HepG2 (cell line): ENCODE results near the gene QKI. TPM values are rescaled to one million over a fixed set of nuclear protein-coding genes. Genes with fewer than 3 reads are reported as not detected.

ENCODE experiments used
- ATAC-seq: fragments of 200-7000 bp; cut with Tn5 transposase; 3 replicates; pipeline ENCODE4 v1.9.1; 2020; ENCODE audit warnings: mild to moderate bottlenecking, moderate library complexity
- BruUV-seq: library from RNA; stranded (reverse); fragments of 400-500 nt; replicated peaks from 2 replicates; lab custom pipeline; 2021; lab: Mats Ljungman, UMichigan
- CTCF ChIA-PET: fragments of 300-600 bp; formaldehyde crosslinking; extraction: SDS; loops from one replicate; lab custom pipeline; 2021; ENCODE audit warnings: low total read pairs, inconsistent platforms, low intra/inter-chr PET ratio; lab: Yijun Ruan, JAX
- POLR2A ChIA-PET: fragments of 350-600 bp; sonication (Branson Sonifier 250); formaldehyde crosslinking; loops from one replicate; lab custom pipeline; 2020; ENCODE audit warnings: antibody characterized with exemption, inconsistent platforms; lab: Yijun Ruan, JAX
- DNase-seq: peaks from one replicate; pipeline ENCODE4 v3.0.0-alpha.2; 2015; ENCODE audit warnings: low spot score
- FAIRE-seq: peaks from 3 replicates; lab custom pipeline; 2011; peaks lifted over from hg19 to GRCh38; lab: Jason Lieb, UNC
- H2AFZ ChIP-seq: one replicate; pipeline ENCODE4 v1.6.1; 2011; ENCODE audit warnings: low read length, inconsistent platforms
- H3K27ac ChIP-seq: fragments of 300-600 bp; 3 replicates; pipeline ENCODE4 v1.8.0; 2011; ENCODE audit warnings: mixed run types, mild to moderate bottlenecking, mixed read lengths, low read length, inconsistent platforms; ENCODE audit not compliant: insufficient read depth; ENCODE audit errors: extremely low read length
- H3K27me3 ChIP-seq, 2 experiments: fragments of 200-600 bp in 1 of 2; 2 replicates in 1 of 2; 3 replicates in 1 of 2; pipeline versions ENCODE4 v1.6.0 to v1.8.0; 2011; ENCODE audit warnings: low read length in 2 of 2, mild to moderate bottlenecking in 2 of 2, moderate library complexity in 2 of 2, inconsistent platforms in 1 of 2; ENCODE audit not compliant: insufficient read depth in 2 of 2, control insufficient read depth in 1 of 2
- H3K36me3 ChIP-seq, 2 experiments: fragments of 200-600 bp in 1 of 2; replicated peaks in 1 of 2; 2 replicates in 1 of 2; 3 replicates in 1 of 2; pipeline versions ENCODE4 v1.5.1 to v1.8.0; 2011; ENCODE audit warnings: low read length in 2 of 2, inconsistent platforms in 1 of 2; ENCODE audit not compliant: insufficient read depth in 2 of 2, control insufficient read depth in 1 of 2
- H3K4me1 ChIP-seq: 2 replicates; pipeline ENCODE4 v1.5.1; 2012; ENCODE audit warnings: low read length, inconsistent platforms; ENCODE audit not compliant: insufficient read depth
- H3K4me2 ChIP-seq: 2 replicates; pipeline ENCODE4 v1.6.0; 2011; ENCODE audit warnings: low read depth, low read length, inconsistent platforms
- H3K4me3 ChIP-seq, 3 experiments: fragments of 200-600 bp in 1 of 3; sonication (generic), shearing (Covaris generic) in 1 of 3; replicated peaks in 1 of 3; 2 replicates each; pipeline ENCODE4 v1.5.1; 2011 to 2016; ENCODE audit warnings: low read length in 3 of 3, inconsistent platforms in 2 of 3, low read depth in 2 of 3, mild to moderate bottlenecking in 2 of 3, control low read depth in 1 of 3, mixed read lengths in 1 of 3; ENCODE audit not compliant: insufficient read depth in 1 of 3
- H3K79me2 ChIP-seq: one replicate; pipeline ENCODE4 v1.6.1; 2011; ENCODE audit warnings: low read length, inconsistent platforms; ENCODE audit not compliant: insufficient read depth
- H3K9ac ChIP-seq: 2 replicates; pipeline ENCODE4 v1.6.0; 2011; ENCODE audit warnings: mild to moderate bottlenecking, low read depth, low read length, inconsistent platforms; ENCODE audit not compliant: insufficient read depth
- H3K9me3 ChIP-seq: 2 replicates; pipeline ENCODE4 v1.5.1; 2012; ENCODE audit warnings: mild to moderate bottlenecking, low read length
- H4K20me1 ChIP-seq: 2 replicates; pipeline ENCODE4 v1.6.0; 2011; ENCODE audit warnings: inconsistent platforms, mild to moderate bottlenecking, low read length, moderate library complexity; ENCODE audit not compliant: insufficient read depth
- KLF13 ChIP-seq: sonication (generic); formaldehyde crosslinking; IDR thresholded peaks from 2 replicates; pipeline ENCODE4 v1.4.0; 2020; ENCODE audit warnings: mild to moderate bottlenecking, missing genetic modification reagents
- LCORL ChIP-seq, 2 experiments: fragments of 450-650 bp in 1 of 2; sonication (generic) in 1 of 2; formaldehyde crosslinking in 1 of 2; IDR thresholded peaks; 2 replicates each; pipeline versions ENCODE4 v1.5.0 to v1.6.1; 2017 to 2020; ENCODE audit warnings: antibody characterized with exemption in 1 of 2, missing genetic modification reagents in 1 of 2
- RFXAP ChIP-seq: sonication (generic); formaldehyde crosslinking; IDR thresholded peaks from 2 replicates; pipeline ENCODE4 v1.4.0; 2020; ENCODE audit warnings: missing genetic modification reagents, borderline replicate concordance
- SMARCC2 ChIP-seq: fragments of 450-650 bp; IDR thresholded peaks from 2 replicates; pipeline ENCODE4 v1.6.1; 2017; ENCODE audit warnings: antibody characterized with exemption, mild to moderate bottlenecking
- SPEN ChIP-seq: sonication (generic); formaldehyde crosslinking; IDR thresholded peaks from 2 replicates; pipeline ENCODE4 v1.5.1; 2020; ENCODE audit warnings: low read depth, mild to moderate bottlenecking, missing genetic modification reagents
- ZNF570 ChIP-seq: sonication (generic); formaldehyde crosslinking; IDR thresholded peaks from 2 replicates; pipeline ENCODE4 v1.4.0; 2020; ENCODE audit warnings: mild to moderate bottlenecking, missing genetic modification reagents, borderline replicate concordance
- ZNF678 ChIP-seq: sonication (generic); formaldehyde crosslinking; IDR thresholded peaks from 2 replicates; pipeline ENCODE4 v1.4.0; 2020; ENCODE audit warnings: mild to moderate bottlenecking, missing genetic modification reagents
- WGBS: methylation state at CpG from one replicate; pipeline ENCODE4 v1.1.6; 2017; ENCODE audit warnings: low lambda C conversion rate; 5-methylcytosine and 5-hydroxymethylcytosine counted together
- in situ Hi-C: cut with HindIII; loops from 2 replicates; pipeline ENCODE4 v1.10.0; 2017; ENCODE audit warnings: low pct_unique_long_range_greater_than_20kb; ENCODE audit not compliant: extremely low pct_ligation_motif_present
- intact Hi-C: fragments of 100-400 bp; cut with micrococcal nuclease; formaldehyde crosslinking; loops from one replicate; pipeline ENCODE4 v1.10.0; 2022; ENCODE audit not compliant: unreplicated experiment
- polyA plus RNA-seq, 8 experiments: library from polyadenylated mRNA; depleted of rRNA in 3 of 8; stranded (reverse) in 7 of 8; unstranded in 1 of 8; fragments of >200 nt; fragmentation: Illumina TruSeq in 4 of 8; extraction: Trizol in 4 of 8; gene quantifications; 2 replicates each; pipeline versions ENCODE4 v1.2.1 to v1.2.3, GENCODE V29; 2011 to 2016; ENCODE audit warnings: low read depth in 4 of 8, missing spikeins in 1 of 8, mixed read lengths in 1 of 8; ENCODE audit not compliant: insufficient read depth in 1 of 8
- total RNA-seq, 5 experiments: library from RNA; depleted of rRNA; stranded (reverse); fragments of >200 nt; fragmentation: Illumina TruSeq; extraction: Trizol; gene quantifications; 2 replicates each; pipeline ENCODE4 v1.2.3, GENCODE V29; 2016; ENCODE audit warnings: low read depth in 1 of 5
- TF ChIP-seq, protein P1 (sequence below), 2 experiments: sonication (generic) in 1 of 2; formaldehyde crosslinking in 1 of 2; IDR thresholded peaks; 2 replicates each; pipeline versions ENCODE4 v1.5.1 to v1.6.1; 2011 to 2020; ENCODE audit warnings: borderline replicate concordance in 1 of 2, low read depth in 1 of 2, low read length in 1 of 2, mild to moderate bottlenecking in 1 of 2, missing genetic modification reagents in 1 of 2, moderate library complexity in 1 of 2

Gene QKI
- total and polyA plus RNA-seq, 2 of the 13 experiments (the other 11 are each of a cell fraction or from before 2014, with no cell fraction given) = 136 to 137 TPM

DNA sequence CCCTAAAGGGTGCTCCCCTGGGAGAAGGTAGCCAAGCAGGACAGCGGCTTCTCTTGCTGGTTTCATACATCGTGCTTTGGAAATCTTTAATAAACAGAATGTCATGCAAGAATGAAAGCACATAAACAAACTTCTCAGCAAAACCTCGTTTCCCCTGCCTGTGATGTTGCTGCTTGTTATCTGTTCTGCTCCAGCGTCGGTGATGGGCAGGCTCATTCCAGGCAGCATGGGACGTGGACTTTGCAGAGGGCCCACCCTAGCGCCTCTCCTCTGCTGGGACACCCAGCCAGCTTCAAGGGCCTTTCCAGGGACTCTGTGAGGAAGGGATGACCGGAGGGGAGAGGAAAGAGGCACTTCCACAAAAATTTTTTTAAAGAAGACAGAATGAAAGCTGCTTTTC, 197.7 kb downstream of the QKI start:
- 20% methylated on average over 8 of the region's 8 CpGs for WGBS
- no peak overlapping the region for H3K27ac ChIP-seq
- intact Hi-C loops = no loop called here
- H3K4me3 ChIP-seq = no peak overlapping the region
- FAIRE-seq (no peak), DNase-seq (no peak), ATAC-seq (peak; percentile 36; the same call in 2 of the 3 replicates)
- H3K9me3 ChIP-seq = no peaks in the 10 kb centered on the region
- ChIA-PET POLR2A (no interaction called here), CTCF (no interaction called here)
- H4K20me1 ChIP-seq = no peaks in the 10 kb centered on the region
- no peak overlapping the region for H2AFZ ChIP-seq
- H3K79me2 ChIP-seq = no peaks in the 10 kb centered on the region
- no peaks in the 10 kb centered on the region for H3K27me3 ChIP-seq
- in situ Hi-C loops = no loop called here
- TF ChIP-seq LCORL (IDR thresholded peaks at IDR 0.05) = no peak
- TF ChIP-seq LCORL (CRISPR knock-in tag; IDR thresholded peaks at IDR 0.05) = no peak
- no peak for TF ChIP-seq SMARCC2
- TF ChIP-seq SPEN (CRISPR knock-in tag) = no peak
- TF ChIP-seq, protein P1, sequence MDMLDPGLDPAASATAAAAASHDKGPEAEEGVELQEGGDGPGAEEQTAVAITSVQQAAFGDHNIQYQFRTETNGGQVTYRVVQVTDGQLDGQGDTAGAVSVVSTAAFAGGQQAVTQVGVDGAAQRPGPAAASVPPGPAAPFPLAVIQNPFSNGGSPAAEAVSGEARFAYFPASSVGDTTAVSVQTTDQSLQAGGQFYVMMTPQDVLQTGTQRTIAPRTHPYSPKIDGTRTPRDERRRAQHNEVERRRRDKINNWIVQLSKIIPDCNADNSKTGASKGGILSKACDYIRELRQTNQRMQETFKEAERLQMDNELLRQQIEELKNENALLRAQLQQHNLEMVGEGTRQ (IDR thresholded peaks at IDR 0.05; ENCODE audit: low read depth, low read length) = no peak
- TF ChIP-seq, protein P1 (CRISPR knock-in tag; IDR thresholded peaks at IDR 0.05; ENCODE audit: borderline replicate concordance) = no peak
- TF ChIP-seq KLF13 = no peak
- TF ChIP-seq ZNF678 (CRISPR knock-in tag) = no peak
- no peak for TF ChIP-seq RFXAP (CRISPR knock-in tag)
- no peak for TF ChIP-seq ZNF570 (CRISPR knock-in tag)
- H3K4me1 ChIP-seq = no peaks in the 10 kb centered on the region
- H3K36me3 ChIP-seq = no peaks in the 10 kb centered on the region
- no peak overlapping the region for H3K9ac ChIP-seq
- no peak overlapping the region for H3K4me2 ChIP-seq
- no TSS peak for BruUV-seq
